ENCODE results near the gene SF3A1.
"Not testable (repeated sequence)": the region's sequence is repeated elsewhere in the genome, so short reads cannot be mapped to it uniquely, and the experiment has no call there.

Gene SF3A1

DNA sequence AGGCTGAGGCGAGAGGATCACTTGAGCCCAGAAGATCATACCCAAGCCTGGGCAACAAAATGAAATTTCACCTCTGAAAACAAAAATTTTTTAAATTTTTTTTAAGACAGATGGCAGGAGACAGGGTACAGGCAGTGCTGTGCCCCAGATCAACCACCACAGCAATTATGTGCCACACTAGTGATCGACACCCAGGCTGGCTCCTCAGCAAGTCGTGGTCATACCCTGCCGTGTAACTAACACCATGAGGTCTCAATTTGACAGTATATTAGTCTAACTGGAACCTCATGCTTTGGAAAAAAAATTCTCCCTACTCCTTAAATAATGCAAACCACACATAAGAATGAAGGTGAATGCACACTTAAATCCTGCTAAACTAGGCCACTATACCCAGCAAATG, 8.3 kb downstream of the SF3A1 start:
- H3K36me3 ChIP-seq (ENCODE audit: control insufficient read depth, insufficient read depth, low read length): peaks cover 96% of the 10 kb centered on the region
- no peak overlapping the region for H3K27ac ChIP-seq (ENCODE audit: low read depth, low read length, severe bottlenecking)
- WGBS, 2 experiments (ENCODE audit: insufficient coverage in 2 of 2): 98 to 100% methylated on average over 3 to 4 of the region's 4 CpGs
- H3K4me1 ChIP-seq (ENCODE audit: control insufficient read depth, insufficient read depth, low read length, poor library complexity, severe bottlenecking): no peaks in the 10 kb centered on the region
- no peak overlapping the region for H3K4me3 ChIP-seq (ENCODE audit: extremely low read depth, insufficient read depth, low read length, poor library complexity, severe bottlenecking)
- H3K9me3 ChIP-seq (ENCODE audit: control insufficient read depth, low read length): no peaks in the 10 kb centered on the region

DNA sequence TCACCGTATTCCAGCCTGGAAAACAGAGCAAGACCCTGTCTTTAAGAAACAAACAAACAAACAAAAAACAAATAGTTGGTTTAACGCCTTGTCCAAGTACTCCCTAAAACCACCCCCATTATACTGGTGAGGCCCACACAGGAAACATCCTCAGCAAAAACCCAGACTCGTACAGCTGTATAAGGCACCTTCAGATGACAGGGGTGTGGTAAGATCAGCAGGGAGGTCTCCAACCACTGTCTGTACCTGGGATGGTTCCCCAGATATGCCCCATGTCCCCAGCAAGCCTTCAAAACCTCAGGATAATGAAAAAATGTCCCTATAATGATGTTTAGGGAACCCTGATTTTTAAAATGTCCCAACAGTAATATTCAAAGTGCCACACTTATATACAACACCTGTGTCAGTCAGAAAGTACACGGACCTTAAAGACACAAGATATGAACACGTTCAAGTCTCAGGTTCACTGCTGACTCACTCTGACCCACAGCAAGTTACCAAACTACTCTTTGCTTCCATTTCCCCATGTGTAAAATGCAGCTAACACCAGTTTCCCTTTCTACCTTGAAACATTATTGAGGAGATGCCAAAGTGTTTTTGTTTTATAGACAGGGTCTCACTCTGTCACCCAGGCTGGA, 9.3 kb downstream of the SF3A1 start:
- Histone ChIP-seq H3K4me1 (ENCODE audit: control insufficient read depth, insufficient read depth, low read length, poor library complexity, severe bottlenecking) (no peaks in the 10 kb centered on the region), H3K4me3 (ENCODE audit: extremely low read depth, insufficient read depth, low read length, poor library complexity, severe bottlenecking) (no peak overlapping the region), H3K9me3 (ENCODE audit: control insufficient read depth, low read length) (no peaks in the 10 kb centered on the region), H3K36me3 (ENCODE audit: control insufficient read depth, insufficient read depth, low read length) (peaks cover 99% of the 10 kb centered on the region), H3K27ac (ENCODE audit: low read depth, low read length, severe bottlenecking) (no peak overlapping the region)
- 94 to 100% methylated on average over 3 to 5 of the region's 5 CpGs for WGBS, 2 experiments (ENCODE audit: insufficient coverage in 2 of 2)

DNA sequence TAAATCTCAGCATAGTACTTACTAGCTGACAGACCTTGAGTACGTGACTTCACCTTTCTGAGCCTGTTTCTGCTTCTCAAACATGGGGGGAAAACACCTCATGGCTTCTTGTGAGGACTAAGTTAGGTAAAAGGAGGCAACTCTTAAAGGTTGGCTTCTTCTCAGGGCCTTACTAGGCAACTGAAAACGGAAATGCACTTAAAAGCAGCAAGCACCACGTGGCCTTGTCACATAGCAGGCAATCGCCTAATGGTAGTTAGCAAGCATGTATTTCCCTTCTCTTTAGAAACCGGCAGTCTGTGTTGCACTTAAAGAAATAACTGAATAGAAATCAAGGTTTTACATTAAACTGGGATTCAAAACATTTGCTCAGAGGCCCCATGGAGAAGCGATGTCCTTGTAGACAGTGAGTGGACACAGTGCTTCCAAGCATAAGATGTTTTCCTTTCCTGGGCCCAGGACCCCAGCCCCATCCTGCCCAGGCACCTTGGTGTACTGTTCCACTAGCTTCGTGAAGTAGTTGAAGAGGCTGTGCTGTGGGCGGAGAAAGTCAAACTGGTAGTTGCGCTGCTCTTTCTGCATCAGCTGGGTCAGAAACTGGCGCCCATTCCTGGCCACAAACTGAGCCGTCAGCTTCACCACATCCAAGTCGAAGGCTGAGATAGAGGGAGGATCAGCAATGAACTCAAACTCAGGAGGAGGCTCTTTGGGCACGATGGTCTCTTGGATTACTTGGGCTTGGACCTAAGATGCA, 12.1 kb downstream of the SF3A1 start:
- H3K36me3 ChIP-seq (ENCODE audit: control insufficient read depth, insufficient read depth, low read length): peaks cover 99% of the 10 kb centered on the region
- H3K4me1 ChIP-seq (ENCODE audit: control insufficient read depth, insufficient read depth, low read length, poor library complexity, severe bottlenecking): no peaks in the 10 kb centered on the region
- WGBS, 2 experiments (ENCODE audit: insufficient coverage in 2 of 2): 93 to 97% methylated on average over 8 to 12 of the region's 13 CpGs
- no peak overlapping the region for H3K4me3 ChIP-seq (ENCODE audit: extremely low read depth, insufficient read depth, low read length, poor library complexity, severe bottlenecking)
- H3K9me3 ChIP-seq (ENCODE audit: control insufficient read depth, low read length): no peaks in the 10 kb centered on the region
- H3K27ac ChIP-seq (ENCODE audit: low read depth, low read length, severe bottlenecking): no peak overlapping the region

DNA sequence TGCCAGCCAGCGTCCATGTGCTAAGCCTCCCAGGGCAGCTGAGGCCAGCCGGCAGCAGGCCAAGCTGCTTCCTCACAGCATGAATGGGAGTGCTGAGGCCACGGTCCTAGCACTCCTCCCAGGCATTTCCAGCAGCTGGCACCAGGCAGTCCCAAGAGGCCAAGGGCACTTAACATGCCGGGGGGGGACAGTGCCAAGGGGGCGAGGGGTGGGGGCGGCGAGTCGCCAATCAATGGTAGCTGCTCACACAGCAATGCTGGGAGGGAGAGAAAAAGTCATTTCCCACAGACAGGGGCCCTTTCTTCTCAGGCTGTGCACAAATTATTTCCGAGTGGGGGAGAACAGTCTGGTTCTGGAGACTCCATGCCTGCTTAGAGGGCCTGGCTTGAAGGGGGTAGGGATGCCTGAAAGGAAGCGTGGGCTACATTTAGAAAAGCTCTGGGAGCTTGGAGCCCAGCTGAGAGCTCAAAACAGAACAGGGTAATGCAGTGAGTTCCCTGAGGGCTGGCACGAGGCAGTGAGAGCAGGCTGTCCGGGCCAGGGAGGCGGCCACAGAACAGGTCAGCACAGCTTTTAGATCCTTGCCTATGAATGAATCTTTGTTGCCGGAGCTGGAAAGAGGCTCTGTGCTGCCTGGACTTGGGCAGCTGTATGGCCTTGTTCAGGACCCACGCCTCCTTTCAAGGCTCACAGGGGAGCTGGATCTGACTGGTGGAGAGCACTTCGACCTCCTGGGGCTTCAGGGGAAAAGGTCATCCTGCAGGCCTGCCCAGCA, 15.6 kb downstream of the SF3A1 start:
- Histone ChIP-seq H3K27ac (ENCODE audit: low read depth, low read length, severe bottlenecking) (no peak overlapping the region), H3K36me3 (ENCODE audit: control insufficient read depth, insufficient read depth, low read length) (peaks cover 97% of the 10 kb centered on the region), H3K4me1 (ENCODE audit: control insufficient read depth, insufficient read depth, low read length, poor library complexity, severe bottlenecking) (no peaks in the 10 kb centered on the region), H3K9me3 (ENCODE audit: control insufficient read depth, low read length) (no peaks in the 10 kb centered on the region), H3K4me3 (ENCODE audit: extremely low read depth, insufficient read depth, low read length, poor library complexity, severe bottlenecking) (no peak overlapping the region)
- WGBS, 2 experiments (ENCODE audit: insufficient coverage in 2 of 2): 91 to 95% methylated on average over 10 to 11 of the region's 16 CpGs

DNA sequence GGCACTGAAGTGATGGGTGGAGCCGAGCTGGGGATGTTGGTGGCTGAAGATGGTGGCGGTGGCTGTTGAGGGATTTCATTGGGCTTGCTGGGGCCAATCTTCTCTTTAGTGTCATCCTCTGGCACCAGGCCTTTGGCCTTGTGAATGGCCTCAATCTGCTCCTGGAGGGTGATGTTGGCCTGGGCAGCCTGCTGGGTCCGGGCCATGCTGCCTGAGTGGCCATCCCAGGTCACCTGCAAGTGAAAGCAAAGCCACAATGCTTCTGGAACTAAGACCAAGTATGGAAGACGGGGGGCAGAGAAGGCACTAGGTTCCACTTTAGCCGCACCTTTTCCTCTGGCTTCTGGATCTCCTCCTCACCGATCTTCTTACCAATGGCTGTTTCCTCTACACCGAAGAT, 17.9 kb downstream of the SF3A1 start:
- Histone ChIP-seq H3K4me3 (ENCODE audit: extremely low read depth, insufficient read depth, low read length, poor library complexity, severe bottlenecking) (no peak overlapping the region), H3K9me3 (ENCODE audit: control insufficient read depth, low read length) (no peaks in the 10 kb centered on the region), H3K27ac (ENCODE audit: low read depth, low read length, severe bottlenecking) (no peak overlapping the region), H3K4me1 (ENCODE audit: control insufficient read depth, insufficient read depth, low read length, poor library complexity, severe bottlenecking) (no peaks in the 10 kb centered on the region), H3K36me3 (ENCODE audit: control insufficient read depth, insufficient read depth, low read length) (peaks cover 97% of the 10 kb centered on the region)
- 96 to 97% methylated on average over 3 to 5 of the region's 7 CpGs for WGBS, 2 experiments (ENCODE audit: insufficient coverage in 2 of 2)

DNA sequence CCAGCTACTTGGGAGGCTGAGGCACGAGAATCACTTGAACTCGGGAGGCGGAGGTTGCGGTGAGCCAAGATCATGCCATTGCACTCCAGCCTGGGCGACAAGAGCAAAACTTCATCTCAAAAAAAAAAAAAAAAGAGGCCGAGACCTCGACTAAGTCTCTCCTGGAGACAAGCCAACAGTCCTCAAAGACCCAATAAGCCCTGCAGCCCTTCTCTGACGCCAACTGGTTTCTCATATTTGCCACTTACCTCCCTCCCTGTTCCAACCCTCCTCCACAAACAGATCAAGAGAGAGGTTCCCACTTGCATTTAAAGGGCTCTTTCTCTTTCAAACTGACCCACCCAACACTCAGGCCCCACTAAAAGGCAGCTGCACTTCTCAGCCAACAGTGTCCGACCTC, 18.4 kb downstream of the SF3A1 start:
- WGBS, 2 experiments (ENCODE audit: insufficient coverage in 2 of 2): 94 to 100% methylated on average over 6 to 8 of the region's 9 CpGs
- not testable (repeated sequence) for H3K9me3 ChIP-seq (ENCODE audit: control insufficient read depth, low read length); H3K4me1 ChIP-seq (ENCODE audit: control insufficient read depth, insufficient read depth, low read length, poor library complexity, severe bottlenecking); H3K27ac ChIP-seq (ENCODE audit: low read depth, low read length, severe bottlenecking); H3K4me3 ChIP-seq (ENCODE audit: extremely low read depth, insufficient read depth, low read length, poor library complexity, severe bottlenecking)
- peaks cover 97% of the 10 kb centered on the region for H3K36me3 ChIP-seq (ENCODE audit: control insufficient read depth, insufficient read depth, low read length)

DNA sequence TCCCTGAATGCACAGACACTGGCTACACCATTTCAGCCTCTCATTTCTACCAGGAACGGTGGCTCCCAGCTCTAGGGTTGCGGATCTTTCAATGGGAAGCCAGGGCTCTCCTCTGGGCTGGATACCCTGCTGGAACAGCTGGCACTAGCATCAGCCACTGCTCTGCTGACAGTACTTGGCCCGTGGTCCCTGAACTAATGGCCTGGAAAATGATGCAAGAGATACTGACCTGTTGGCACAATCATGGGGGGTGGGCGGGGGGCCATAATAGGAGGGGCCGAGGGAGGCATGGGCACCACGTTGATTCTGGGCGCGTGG, 19.3 kb downstream of the SF3A1 start:
- WGBS, 2 experiments (ENCODE audit: insufficient coverage in 2 of 2): 96 to 97% methylated on average over 8 of the region's 8 CpGs
- H3K4me3 ChIP-seq (ENCODE audit: extremely low read depth, insufficient read depth, low read length, poor library complexity, severe bottlenecking): no peak overlapping the region
- peaks cover 97% of the 10 kb centered on the region for H3K36me3 ChIP-seq (ENCODE audit: control insufficient read depth, insufficient read depth, low read length)
- H3K27ac ChIP-seq (ENCODE audit: low read depth, low read length, severe bottlenecking): no peak overlapping the region
- H3K9me3 ChIP-seq (ENCODE audit: control insufficient read depth, low read length): no peaks in the 10 kb centered on the region
- H3K4me1 ChIP-seq (ENCODE audit: control insufficient read depth, insufficient read depth, low read length, poor library complexity, severe bottlenecking): no peaks in the 10 kb centered on the region

DNA sequence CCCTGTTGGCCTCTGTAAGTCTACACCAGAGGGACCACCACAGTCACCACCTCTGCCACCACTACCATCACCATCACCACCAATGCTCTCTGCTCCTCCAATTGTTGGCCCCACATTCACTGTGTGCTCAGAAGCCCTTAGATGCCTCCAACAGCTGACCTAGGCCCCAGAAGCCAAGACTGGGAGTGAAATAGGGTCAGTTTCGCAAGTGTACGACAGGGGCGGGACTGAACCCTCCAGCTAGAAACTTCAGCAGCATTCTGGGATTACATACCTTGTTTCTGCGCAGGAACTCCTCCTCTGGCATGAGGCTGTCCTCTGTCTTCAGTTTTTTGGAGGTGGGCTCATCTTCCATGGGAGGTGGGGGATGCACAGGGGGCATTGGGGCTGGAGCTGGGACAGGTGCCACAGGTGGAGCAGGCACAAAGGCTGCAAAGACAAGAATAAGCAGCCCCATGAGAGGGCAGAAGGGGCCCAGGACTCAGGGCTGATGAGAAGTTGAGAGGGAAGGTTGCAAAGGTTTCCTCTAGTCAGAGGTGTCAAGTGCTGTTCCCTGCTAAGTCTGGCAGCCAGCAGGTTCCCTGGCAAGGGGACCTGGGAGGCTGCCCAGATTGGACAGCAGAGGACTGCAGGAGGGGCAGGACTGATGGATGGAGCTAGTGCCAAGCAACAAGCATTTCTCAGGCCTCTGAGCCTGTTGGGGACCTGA, 19.8 kb downstream of the SF3A1 start:
- H3K9me3 ChIP-seq (ENCODE audit: control insufficient read depth, low read length): no peaks in the 10 kb centered on the region
- 85 to 96% methylated on average over 3 to 4 of the region's 4 CpGs for WGBS, 2 experiments (ENCODE audit: insufficient coverage in 2 of 2)
- no peak overlapping the region for H3K27ac ChIP-seq (ENCODE audit: low read depth, low read length, severe bottlenecking)
- H3K4me1 ChIP-seq (ENCODE audit: control insufficient read depth, insufficient read depth, low read length, poor library complexity, severe bottlenecking): no peaks in the 10 kb centered on the region
- H3K36me3 ChIP-seq (ENCODE audit: control insufficient read depth, insufficient read depth, low read length): peaks cover 97% of the 10 kb centered on the region
- no peak overlapping the region for H3K4me3 ChIP-seq (ENCODE audit: extremely low read depth, insufficient read depth, low read length, poor library complexity, severe bottlenecking)

DNA sequence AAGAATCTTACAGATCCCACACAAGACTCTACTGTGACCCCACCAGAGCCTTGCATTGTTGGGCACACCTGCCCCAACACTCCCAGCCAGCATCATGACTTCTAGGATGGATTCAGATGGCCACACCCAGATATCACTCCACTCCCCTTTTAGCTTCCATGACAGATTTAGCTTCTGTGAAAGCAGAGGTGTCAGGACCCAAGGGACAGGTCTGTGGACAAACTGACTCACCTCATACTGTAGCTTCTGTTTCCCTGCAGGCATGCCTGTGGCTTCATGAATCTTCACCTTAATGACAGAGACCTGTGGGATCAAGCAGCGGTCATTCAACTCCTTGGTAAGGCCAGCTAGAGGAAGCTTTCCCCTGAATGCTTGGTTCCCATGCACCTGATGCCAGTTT, 21.5 kb downstream of the SF3A1 start:
- Histone ChIP-seq H3K9me3 (ENCODE audit: control insufficient read depth, low read length) (no peaks in the 10 kb centered on the region), H3K4me1 (ENCODE audit: control insufficient read depth, insufficient read depth, low read length, poor library complexity, severe bottlenecking) (peaks cover 7% of the 10 kb centered on the region), H3K27ac (ENCODE audit: low read depth, low read length, severe bottlenecking) (no peak overlapping the region), H3K36me3 (ENCODE audit: control insufficient read depth, insufficient read depth, low read length) (peaks cover 94% of the 10 kb centered on the region), H3K4me3 (ENCODE audit: extremely low read depth, insufficient read depth, low read length, poor library complexity, severe bottlenecking) (no peak overlapping the region)
- 82 to 100% methylated on average over 1 of the region's 1 CpG for WGBS, 2 experiments (ENCODE audit: insufficient coverage in 2 of 2)

DNA sequence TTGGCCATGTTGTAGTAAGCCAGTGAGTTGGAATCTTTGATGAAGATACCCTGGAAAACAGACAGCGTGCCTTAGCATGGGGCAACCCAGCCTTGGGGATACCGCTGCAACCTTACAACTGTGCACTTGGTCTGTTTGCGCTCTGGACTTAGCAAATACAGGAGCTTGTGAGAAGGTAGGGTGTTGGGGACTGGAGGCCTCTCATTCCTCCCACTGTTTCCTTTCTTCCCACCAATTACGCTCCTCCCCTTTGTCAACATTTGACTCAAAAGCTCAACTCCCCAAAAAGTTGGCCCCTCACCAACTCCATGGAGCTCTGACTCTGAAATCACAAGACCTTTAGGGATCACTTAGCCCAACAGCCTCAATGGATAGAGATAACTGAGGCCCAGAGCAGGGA, 22.0 kb downstream of the SF3A1 start:
- Histone ChIP-seq H3K36me3 (ENCODE audit: control insufficient read depth, insufficient read depth, low read length) (peaks cover 92% of the 10 kb centered on the region), H3K4me1 (ENCODE audit: control insufficient read depth, insufficient read depth, low read length, poor library complexity, severe bottlenecking) (peaks cover 10% of the 10 kb centered on the region), H3K4me3 (ENCODE audit: extremely low read depth, insufficient read depth, low read length, poor library complexity, severe bottlenecking) (no peak overlapping the region), H3K9me3 (ENCODE audit: control insufficient read depth, low read length) (no peaks in the 10 kb centered on the region), H3K27ac (ENCODE audit: low read depth, low read length, severe bottlenecking) (no peak overlapping the region)
- 83 to 98% methylated on average over 1 to 3 of the region's 4 CpGs for WGBS, 2 experiments (ENCODE audit: insufficient coverage in 2 of 2)
